Ovary (tissue), 3 donors: Measurements from ENCODE around the gene CD8A.

Experiments
- CTCF ChIP-seq, 3 donors: fragments of 450-650 bp in 2 of 3; fragments of 200-600 bp in 1 of 3; IDR thresholded peaks; one replicate each; pipeline versions ENCODE4 v1.5.1 to v1.8.0; 2016 to 2022; ENCODE audit warnings: antibody characterized with exemption in 3 of 3, mild to moderate bottlenecking in 1 of 3
- EP300 ChIP-seq: sonication (generic); formaldehyde crosslinking; IDR thresholded peaks from one replicate; pipeline ENCODE4 v1.6.1; 2017; ENCODE audit warnings: antibody characterized with exemption
- POLR2A ChIP-seq: fragments of 450-650 bp; IDR thresholded peaks from one replicate; pipeline ENCODE4 v1.6.1; 2017; ENCODE audit warnings: antibody characterized with exemption, mild to moderate bottlenecking, moderate library complexity
- donor health status: DM: no; HTN: no; CAD: no.

- TF ChIP-seq CTCF (IDR thresholded peaks at IDR 0.05), result no peak
- no peak for TF ChIP-seq EP300
- TF ChIP-seq POLR2A, result no peak
Measured at GRCh38 chr2:86779971-86780370, 10.7 kb downstream of the CD8A start.
